SK-N-SH treated with all-trans-retinoic acid at 6 μM for 48 hours (cell line): ENCODE measurements around the gene IL1B.

Experiments
- ATAC-seq: fragments of 200-7000 bp; cut with Tn5 transposase; 3 replicates; pipeline ENCODE4 v1.9.1; 2020; ENCODE audit warnings: mild to moderate bottlenecking, moderate library complexity
- BACH2 ChIP-seq: fragments of 250-450 bp; sonication (Bioruptor Pico); IDR thresholded peaks from 2 replicates; pipeline ENCODE4 v1.9.0; 2021; ENCODE audit warnings: mild to moderate bottlenecking, borderline replicate concordance
- CREB5 ChIP-seq: fragments of 250-450 bp; sonication (Bioruptor Pico); IDR thresholded peaks from 2 replicates; pipeline ENCODE4 v1.5.1; 2020; ENCODE audit warnings: low read depth, mild to moderate bottlenecking, moderate library complexity
- CSDC2 ChIP-seq: fragments of 250-450 bp; sonication (Bioruptor Pico); IDR thresholded peaks from 2 replicates; pipeline ENCODE4 v1.5.0; 2020; ENCODE audit warnings: mild to moderate bottlenecking, moderate library complexity
- ESRRG ChIP-seq: fragments of 250-450 bp; sonication (Bioruptor Pico); IDR thresholded peaks from 2 replicates; pipeline ENCODE4 v1.6.1; 2021; ENCODE audit warnings: mild to moderate bottlenecking
- GLIS3 ChIP-seq: fragments of 250-450 bp; sonication (Bioruptor Pico); IDR thresholded peaks from 2 replicates; pipeline ENCODE4 v1.5.0; 2020; ENCODE audit warnings: mild to moderate bottlenecking, moderate library complexity
- ISL1 ChIP-seq: fragments of 250-450 bp; sonication (Bioruptor Pico); IDR thresholded peaks from 2 replicates; pipeline ENCODE4 v2.1.2; 2022; ENCODE audit warnings: mild to moderate bottlenecking, moderate library complexity
- PATZ1 ChIP-seq: fragments of 250-450 bp; sonication (Bioruptor Pico); IDR thresholded peaks from 2 replicates; pipeline ENCODE4 v1.8.0; 2020; ENCODE audit warnings: mild to moderate bottlenecking, moderate library complexity, borderline replicate concordance
- POU6F1 ChIP-seq: fragments of 250-450 bp; sonication (Bioruptor Pico); IDR thresholded peaks from 2 replicates; pipeline ENCODE4 v1.8.0; 2021; ENCODE audit warnings: low read depth, mild to moderate bottlenecking, moderate library complexity, borderline replicate concordance
- RARB ChIP-seq: fragments of 250-450 bp; sonication (Bioruptor Pico); IDR thresholded peaks from 2 replicates; pipeline ENCODE4 v1.8.0; 2021; ENCODE audit warnings: mild to moderate bottlenecking, moderate library complexity
- SNAI2 ChIP-seq: fragments of 250-450 bp; sonication (Bioruptor Pico); IDR thresholded peaks from 2 replicates; pipeline ENCODE4 v1.5.0; 2020; ENCODE audit warnings: mild to moderate bottlenecking, moderate library complexity
- TCF4 ChIP-seq: fragments of 250-450 bp; sonication (Bioruptor Pico); IDR thresholded peaks from 2 replicates; pipeline ENCODE4 v1.8.0; 2021; ENCODE audit warnings: mild to moderate bottlenecking, moderate library complexity, borderline replicate concordance
- TOX ChIP-seq: fragments of 250-450 bp; sonication (Bioruptor Pico); IDR thresholded peaks from 2 replicates; pipeline ENCODE4 v1.8.0; 2021; ENCODE audit warnings: mild to moderate bottlenecking, moderate library complexity, borderline replicate concordance
- TSHZ2 ChIP-seq: fragments of 250-450 bp; sonication (Bioruptor Pico); IDR thresholded peaks from 2 replicates; pipeline ENCODE4 v1.5.0; 2020; ENCODE audit warnings: mild to moderate bottlenecking, moderate library complexity
- ZC3H10 ChIP-seq: fragments of 250-450 bp; sonication (Bioruptor Pico); IDR thresholded peaks from 2 replicates; pipeline ENCODE4 v1.5.1; 2021; ENCODE audit warnings: mild to moderate bottlenecking, moderate library complexity
- ZFP3 ChIP-seq: fragments of 250-450 bp; sonication (Bioruptor Pico); IDR thresholded peaks from 2 replicates; pipeline ENCODE4 v1.5.0; 2020; ENCODE audit warnings: mild to moderate bottlenecking, moderate library complexity
- ZFP30 ChIP-seq: fragments of 450-650 bp; formaldehyde crosslinking; IDR thresholded peaks from 2 replicates; pipeline ENCODE4 v1.5.0; 2022; ENCODE audit warnings: mild to moderate bottlenecking, moderate library complexity
- ZNF565 ChIP-seq: fragments of 450-650 bp; formaldehyde crosslinking; conservative IDR thresholded peaks from 2 replicates; pipeline ENCODE4 v1.5.0; 2020; ENCODE audit warnings: low read depth, mild to moderate bottlenecking, moderate library complexity
- ZNF70 ChIP-seq: fragments of 450-650 bp; formaldehyde crosslinking; IDR thresholded peaks from 2 replicates; pipeline ENCODE4 v1.5.0; 2020; ENCODE audit warnings: mild to moderate bottlenecking, moderate library complexity
- ZNF8 ChIP-seq: fragments of 450-650 bp; formaldehyde crosslinking; IDR thresholded peaks from 2 replicates; pipeline ENCODE4 v1.5.0; 2020; ENCODE audit warnings: mild to moderate bottlenecking, moderate library complexity

IL1B gene

DNA sequence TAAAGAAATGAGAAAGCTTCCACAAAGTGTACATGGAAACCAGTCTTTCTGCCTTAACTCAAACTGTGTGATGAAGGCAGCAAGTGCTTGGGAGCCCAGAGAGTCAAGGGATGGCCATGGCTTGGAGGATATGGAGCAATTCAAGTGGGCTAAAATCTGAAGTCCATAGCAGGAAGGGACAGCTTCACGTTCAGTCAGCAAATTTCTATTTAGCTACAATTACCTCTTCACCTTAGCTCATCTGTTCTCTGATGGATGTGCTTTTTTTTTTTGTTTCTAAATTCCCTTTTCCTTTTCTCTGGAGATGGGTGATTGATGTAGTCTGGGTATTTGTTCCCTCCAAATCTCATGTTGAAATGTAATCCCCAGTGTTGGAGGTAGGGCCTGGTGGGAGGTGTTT is 47.4 kb downstream of the IL1B start:
- no peak for ATAC-seq
- TF ChIP-seq ZC3H10 (CRISPR knock-in tag) (no peak), POU6F1 (CRISPR knock-in tag) (no peak), RARB (CRISPR knock-in tag) (no peak), GLIS3 (no peak), CSDC2 (CRISPR knock-in tag) (no peak), ZNF70 (no peak), CREB5 (CRISPR knock-in tag) (no peak), PATZ1 (CRISPR knock-in tag) (no peak), ZNF8 (CRISPR knock-in tag) (no peak), TOX (CRISPR knock-in tag) (no peak), ZFP30 (CRISPR knock-in tag) (no peak), TCF4 (CRISPR knock-in tag) (no peak), ZFP3 (CRISPR knock-in tag) (no peak)

DNA sequence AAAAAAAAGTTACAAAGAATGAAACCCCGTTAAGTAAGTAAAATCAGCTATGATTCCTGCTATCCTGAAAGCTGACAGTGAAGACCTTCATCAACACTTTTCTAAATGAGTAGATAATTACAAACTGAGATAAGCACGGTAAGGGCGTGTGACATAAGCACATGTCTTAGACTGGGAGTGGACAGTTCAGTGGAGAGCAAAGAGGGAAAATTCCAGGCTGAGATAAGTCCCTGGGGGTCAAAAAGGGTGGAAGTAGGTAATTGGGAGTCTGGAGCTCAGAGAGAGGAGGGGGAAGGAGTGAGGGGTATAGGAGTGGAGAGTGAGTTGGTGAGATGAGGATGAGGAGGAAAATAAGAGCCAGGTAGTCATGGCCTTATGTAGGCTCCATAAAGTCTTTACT is 47.9 kb downstream of the IL1B start:
- no peak for ATAC-seq
- TF ChIP-seq PATZ1 (CRISPR knock-in tag): no peak
- TF ChIP-seq TSHZ2 (CRISPR knock-in tag): no peak
- TF ChIP-seq POU6F1 (CRISPR knock-in tag): no peak
- TF ChIP-seq BACH2: no peak
- no peak for TF ChIP-seq ZNF565 (CRISPR knock-in tag)
- no peak for TF ChIP-seq ZFP30 (CRISPR knock-in tag)
- no peak for TF ChIP-seq SNAI2 (CRISPR knock-in tag)

DNA sequence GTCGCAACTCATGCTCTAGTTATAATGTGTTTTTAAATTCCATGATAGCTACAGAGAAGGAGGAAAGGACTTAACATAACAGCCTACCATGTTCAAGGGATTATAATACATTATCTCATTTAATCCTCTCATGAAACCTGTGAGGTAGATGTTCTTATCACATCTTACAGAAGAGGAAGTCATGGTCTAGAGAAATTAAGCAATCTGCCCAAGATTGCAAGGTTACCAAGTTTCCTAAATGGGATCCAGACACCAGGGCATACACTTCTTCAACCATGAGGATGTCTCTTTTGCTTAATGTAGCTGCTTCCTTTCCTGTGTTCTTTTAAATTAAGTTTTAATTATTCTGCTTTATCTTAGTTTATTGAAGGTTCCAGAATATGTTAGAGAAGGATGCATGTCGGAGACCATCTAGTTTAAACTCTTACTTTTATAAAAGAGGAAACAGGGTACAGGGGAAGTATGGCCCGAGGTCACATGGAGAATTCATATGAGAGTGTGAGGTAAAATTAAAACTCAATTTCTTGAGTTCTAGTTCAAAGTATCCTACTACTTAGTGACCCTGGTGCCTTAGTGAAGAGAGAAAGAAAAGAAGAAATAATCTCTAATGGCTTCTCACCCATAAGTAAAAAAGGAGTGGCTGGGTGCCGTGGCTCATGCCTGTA is 48.7 kb downstream of the IL1B start:
- no peak for ATAC-seq
- no peak for TF ChIP-seq ISL1 (CRISPR knock-in tag)
- no peak for TF ChIP-seq ZNF8 (CRISPR knock-in tag)
- TF ChIP-seq ESRRG (CRISPR knock-in tag): no peak
- no peak for TF ChIP-seq SNAI2 (CRISPR knock-in tag)
- no peak for TF ChIP-seq ZFP30 (CRISPR knock-in tag)
- TF ChIP-seq ZC3H10 (CRISPR knock-in tag): no peak
- TF ChIP-seq GLIS3: no peak
- TF ChIP-seq ZFP3 (CRISPR knock-in tag): no peak
- TF ChIP-seq RARB (CRISPR knock-in tag): no peak
